HepG2 (cell line): ENCODE measurements around the gene SIRT6. TPM values are rescaled to one million over a fixed set of nuclear protein-coding genes. Genes with fewer than 3 reads are reported as not detected.

Experiments used
- CEBPG ChIP-seq: IDR thresholded peaks from 2 replicates; pipeline ENCODE4 v1.6.1; 2016
- CHD4 ChIP-seq: fragments of 200-600 bp; sonication (generic); IDR thresholded peaks from 2 replicates; pipeline ENCODE4 v1.7.0; 2017; ENCODE audit warnings: mild to moderate bottlenecking, low read length, borderline replicate concordance
- EED ChIP-seq: sonication (generic); formaldehyde crosslinking; IDR thresholded peaks from 2 replicates; pipeline ENCODE4 v1.5.0; 2020; ENCODE audit warnings: mild to moderate bottlenecking, missing genetic modification reagents
- GATAD1 ChIP-seq: IDR thresholded peaks from 2 replicates; pipeline ENCODE4 v1.6.1; 2016; ENCODE audit warnings: missing genetic modification reagents, missing compliant biosample characterization
- KAT2B ChIP-seq: fragments of 150-350 bp; IDR thresholded peaks from 2 replicates; pipeline ENCODE4 v1.6.1; 2014; ENCODE audit warnings: low read depth, low read length, borderline replicate concordance
- KDM6A ChIP-seq: IDR thresholded peaks from 2 replicates; pipeline ENCODE4 v1.6.1; 2016; ENCODE audit warnings: low read depth
- KMT2B ChIP-seq: IDR thresholded peaks from 2 replicates; pipeline ENCODE4 v1.6.1; 2016; ENCODE audit warnings: missing genetic modification reagents, missing compliant biosample characterization
- NCOR1 ChIP-seq: fragments of 200-600 bp; sonication (generic); IDR thresholded peaks from 2 replicates; pipeline ENCODE4 v1.7.0; 2017; ENCODE audit warnings: antibody characterized with exemption, low read length, borderline replicate concordance
- NFIC ChIP-seq: IDR thresholded peaks from 2 replicates; pipeline ENCODE4 v1.6.1; 2012; ENCODE audit warnings: mild to moderate bottlenecking, low read length, inconsistent platforms
- ONECUT2 ChIP-seq: sonication (generic); formaldehyde crosslinking; IDR thresholded peaks from 2 replicates; pipeline ENCODE4 v1.4.0; 2020; ENCODE audit warnings: missing genetic modification reagents
- RELA ChIP-seq: sonication (generic); formaldehyde crosslinking; IDR thresholded peaks from 2 replicates; pipeline ENCODE4 v1.4.0; 2020; ENCODE audit warnings: missing genetic modification reagents
- ZFP90 ChIP-seq: sonication (generic); formaldehyde crosslinking; IDR thresholded peaks from 2 replicates; pipeline ENCODE4 v1.8.0; 2022; ENCODE audit warnings: missing genetic modification reagents, mild to moderate bottlenecking, inconsistent platforms, borderline replicate concordance
- ZMAT3 ChIP-seq: sonication (generic); formaldehyde crosslinking; conservative IDR thresholded peaks from 2 replicates; pipeline ENCODE4 v1.7.0; 2021; ENCODE audit warnings: missing genetic modification reagents
- ZMYM4 ChIP-seq: sonication (generic); formaldehyde crosslinking; IDR thresholded peaks from 2 replicates; pipeline ENCODE4 v1.8.1; 2023; ENCODE audit warnings: mild to moderate bottlenecking, missing genetic modification reagents
- ZNF350 ChIP-seq: sonication (generic); formaldehyde crosslinking; IDR thresholded peaks from 2 replicates; pipeline ENCODE4 v1.4.0; 2020; ENCODE audit warnings: mild to moderate bottlenecking, low read depth, missing genetic modification reagents, borderline replicate concordance
- ZNF441 ChIP-seq: sonication (generic); formaldehyde crosslinking; IDR thresholded peaks from 2 replicates; pipeline ENCODE4 v1.7.0; 2021; ENCODE audit warnings: missing genetic modification reagents, borderline replicate concordance
- ZNF780A ChIP-seq: sonication (generic); formaldehyde crosslinking; IDR thresholded peaks from 2 replicates; pipeline ENCODE4 v1.8.0; 2022; ENCODE audit warnings: mild to moderate bottlenecking, missing genetic modification reagents, moderate library complexity
- ZNF792 ChIP-seq: IDR thresholded peaks from 2 replicates; pipeline ENCODE4 v1.6.1; 2016
- polyA plus RNA-seq, 8 experiments: library from polyadenylated mRNA; depleted of rRNA in 3 of 8; stranded (reverse) in 7 of 8; unstranded in 1 of 8; fragments of >200 nt; fragmentation: Illumina TruSeq in 4 of 8; extraction: Trizol in 4 of 8; gene quantifications; 2 replicates each; pipeline versions ENCODE4 v1.2.1 to v1.2.3, GENCODE V29; 2011 to 2016; ENCODE audit warnings: low read depth in 4 of 8, missing spikeins in 1 of 8, mixed read lengths in 1 of 8; ENCODE audit not compliant: insufficient read depth in 1 of 8
- total RNA-seq, 5 experiments: library from RNA; depleted of rRNA; stranded (reverse); fragments of >200 nt; fragmentation: Illumina TruSeq; extraction: Trizol; gene quantifications; 2 replicates each; pipeline ENCODE4 v1.2.3, GENCODE V29; 2016; ENCODE audit warnings: low read depth in 1 of 5
- TF ChIP-seq, protein P1 (sequence below): sonication (generic); formaldehyde crosslinking; IDR thresholded peaks from 2 replicates; pipeline ENCODE4 v1.4.0; 2020; ENCODE audit warnings: missing genetic modification reagents
- TF ChIP-seq, protein P2 (sequence below): sonication (generic); formaldehyde crosslinking; IDR thresholded peaks from 2 replicates; pipeline ENCODE4 v1.8.0; 2022; ENCODE audit warnings: low read depth, missing genetic modification reagents
- TF ChIP-seq, protein P3 (sequence below): sonication (generic); formaldehyde crosslinking; IDR thresholded peaks from 2 replicates; pipeline ENCODE4 v1.4.0; 2020; ENCODE audit warnings: missing genetic modification reagents, borderline replicate concordance
- TF ChIP-seq, protein P4 (sequence below): IDR thresholded peaks from 2 replicates; pipeline ENCODE4 v1.6.1; 2016; ENCODE audit warnings: missing genetic modification reagents, missing compliant biosample characterization

The SIRT6 gene
- total and polyA plus RNA-seq, 2 of the 13 experiments (the other 11 are each of a cell fraction or from before 2014, with no cell fraction given), result 11.0 to 18.4 TPM

DNA sequence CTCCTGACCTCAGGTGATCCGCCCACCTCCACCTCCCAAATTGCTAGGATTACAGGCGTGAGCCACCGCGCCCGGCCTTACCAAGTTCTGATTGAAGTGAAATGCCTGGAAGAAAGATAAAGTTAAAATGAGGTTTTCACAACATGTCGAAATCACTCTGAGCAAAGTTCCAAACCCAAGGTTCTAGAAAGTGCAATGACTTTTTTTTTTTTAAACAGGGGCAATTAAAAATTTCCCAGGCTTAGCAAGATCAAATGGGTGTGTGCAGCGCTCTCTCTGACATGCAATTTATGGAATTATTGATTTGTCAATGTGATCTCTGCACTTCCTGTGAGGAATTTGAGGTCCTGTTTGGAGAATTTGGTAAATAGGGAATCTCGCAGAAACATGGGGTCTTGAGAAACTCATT lies 45.7 kb downstream of the SIRT6 start (continued):
- TF ChIP-seq GATAD1 (CRISPR knock-in tag) (no peak), ZNF350 (peak; percentile 34; the same call in 1 of the 2 replicates), ZMAT3 (CRISPR knock-in tag) (no peak), KDM6A (0 out of 2 replicates have a peak, but pooled peaks have one; percentile 11), CEBPG (CRISPR knock-in tag) (0 out of 2 replicates have a peak, but pooled peaks have one; percentile 40), ZMYM4 (no peak), ONECUT2 (CRISPR knock-in tag) (peak; percentile 72), KAT2B (peak; percentile 84), ZNF441 (0 out of 2 replicates have a peak, but pooled peaks have one; percentile 51), NCOR1 (0 out of 2 replicates have a peak, but pooled peaks have one; percentile 32), CHD4 (0 out of 2 replicates have a peak, but pooled peaks have one; percentile 12), KMT2B (CRISPR knock-in tag) (no peak), NFIC (peak; percentile 34; the same call in 1 of the 2 replicates), EED (no peak), ZNF780A (no peak), ZFP90 (CRISPR knock-in tag) (no peak), RELA (CRISPR knock-in tag) (no peak), ZNF792 (no peak)
- TF ChIP-seq, protein P1, sequence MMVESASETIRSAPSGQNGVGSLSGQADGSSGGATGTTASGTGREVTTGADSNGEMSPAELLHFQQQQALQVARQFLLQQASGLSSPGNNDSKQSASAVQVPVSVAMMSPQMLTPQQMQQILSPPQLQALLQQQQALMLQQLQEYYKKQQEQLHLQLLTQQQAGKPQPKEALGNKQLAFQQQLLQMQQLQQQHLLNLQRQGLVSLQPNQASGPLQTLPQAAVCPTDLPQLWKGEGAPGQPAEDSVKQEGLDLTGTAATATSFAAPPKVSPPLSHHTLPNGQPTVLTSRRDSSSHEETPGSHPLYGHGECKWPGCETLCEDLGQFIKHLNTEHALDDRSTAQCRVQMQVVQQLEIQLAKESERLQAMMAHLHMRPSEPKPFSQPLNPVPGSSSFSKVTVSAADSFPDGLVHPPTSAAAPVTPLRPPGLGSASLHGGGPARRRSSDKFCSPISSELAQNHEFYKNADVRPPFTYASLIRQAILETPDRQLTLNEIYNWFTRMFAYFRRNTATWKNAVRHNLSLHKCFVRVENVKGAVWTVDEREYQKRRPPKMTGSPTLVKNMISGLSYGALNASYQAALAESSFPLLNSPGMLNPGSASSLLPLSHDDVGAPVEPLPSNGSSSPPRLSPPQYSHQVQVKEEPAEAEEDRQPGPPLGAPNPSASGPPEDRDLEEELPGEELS, result no peak
- TF ChIP-seq, protein P2, sequence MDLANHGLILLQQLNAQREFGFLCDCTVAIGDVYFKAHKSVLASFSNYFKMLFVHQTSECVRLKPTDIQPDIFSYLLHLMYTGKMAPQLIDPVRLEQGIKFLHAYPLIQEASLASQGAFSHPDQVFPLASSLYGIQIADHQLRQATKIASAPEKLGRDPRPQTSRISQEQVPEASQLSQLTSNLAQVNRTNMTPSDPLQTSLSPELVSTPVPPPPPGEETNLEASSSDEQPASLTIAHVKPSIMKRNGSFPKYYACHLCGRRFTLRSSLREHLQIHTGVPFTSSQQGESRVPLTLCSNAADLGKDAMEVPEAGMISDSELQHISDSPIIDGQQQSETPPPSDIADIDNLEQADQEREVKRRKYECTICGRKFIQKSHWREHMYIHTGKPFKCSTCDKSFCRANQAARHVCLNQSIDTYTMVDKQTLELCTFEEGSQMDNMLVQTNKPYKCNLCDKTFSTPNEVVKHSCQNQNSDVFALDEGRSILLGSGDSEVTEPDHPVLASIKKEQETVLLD, result no peak
- TF ChIP-seq, protein P3, sequence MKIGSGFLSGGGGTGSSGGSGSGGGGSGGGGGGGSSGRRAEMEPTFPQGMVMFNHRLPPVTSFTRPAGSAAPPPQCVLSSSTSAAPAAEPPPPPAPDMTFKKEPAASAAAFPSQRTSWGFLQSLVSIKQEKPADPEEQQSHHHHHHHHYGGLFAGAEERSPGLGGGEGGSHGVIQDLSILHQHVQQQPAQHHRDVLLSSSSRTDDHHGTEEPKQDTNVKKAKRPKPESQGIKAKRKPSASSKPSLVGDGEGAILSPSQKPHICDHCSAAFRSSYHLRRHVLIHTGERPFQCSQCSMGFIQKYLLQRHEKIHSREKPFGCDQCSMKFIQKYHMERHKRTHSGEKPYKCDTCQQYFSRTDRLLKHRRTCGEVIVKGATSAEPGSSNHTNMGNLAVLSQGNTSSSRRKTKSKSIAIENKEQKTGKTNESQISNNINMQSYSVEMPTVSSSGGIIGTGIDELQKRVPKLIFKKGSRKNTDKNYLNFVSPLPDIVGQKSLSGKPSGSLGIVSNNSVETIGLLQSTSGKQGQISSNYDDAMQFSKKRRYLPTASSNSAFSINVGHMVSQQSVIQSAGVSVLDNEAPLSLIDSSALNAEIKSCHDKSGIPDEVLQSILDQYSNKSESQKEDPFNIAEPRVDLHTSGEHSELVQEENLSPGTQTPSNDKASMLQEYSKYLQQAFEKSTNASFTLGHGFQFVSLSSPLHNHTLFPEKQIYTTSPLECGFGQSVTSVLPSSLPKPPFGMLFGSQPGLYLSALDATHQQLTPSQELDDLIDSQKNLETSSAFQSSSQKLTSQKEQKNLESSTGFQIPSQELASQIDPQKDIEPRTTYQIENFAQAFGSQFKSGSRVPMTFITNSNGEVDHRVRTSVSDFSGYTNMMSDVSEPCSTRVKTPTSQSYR (CRISPR knock-in tag), result no peak
- TF ChIP-seq, protein P4, sequence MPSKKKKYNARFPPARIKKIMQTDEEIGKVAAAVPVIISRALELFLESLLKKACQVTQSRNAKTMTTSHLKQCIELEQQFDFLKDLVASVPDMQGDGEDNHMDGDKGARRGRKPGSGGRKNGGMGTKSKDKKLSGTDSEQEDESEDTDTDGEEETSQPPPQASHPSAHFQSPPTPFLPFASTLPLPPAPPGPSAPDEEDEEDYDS, result 0 out of 2 replicates have a peak, but pooled peaks have one; percentile 11
- TF ChIP-seq, all 625 proteins: peak for 32
